Cortex of kidney (tissue), 1 donor: ENCODE results near the gene SH3BP2.

Experiments used
- DNase-seq: peaks from one replicate; lab custom pipeline; 2025; lab: John Stamatoyannopoulos, UW

SH3BP2 gene

DNA sequence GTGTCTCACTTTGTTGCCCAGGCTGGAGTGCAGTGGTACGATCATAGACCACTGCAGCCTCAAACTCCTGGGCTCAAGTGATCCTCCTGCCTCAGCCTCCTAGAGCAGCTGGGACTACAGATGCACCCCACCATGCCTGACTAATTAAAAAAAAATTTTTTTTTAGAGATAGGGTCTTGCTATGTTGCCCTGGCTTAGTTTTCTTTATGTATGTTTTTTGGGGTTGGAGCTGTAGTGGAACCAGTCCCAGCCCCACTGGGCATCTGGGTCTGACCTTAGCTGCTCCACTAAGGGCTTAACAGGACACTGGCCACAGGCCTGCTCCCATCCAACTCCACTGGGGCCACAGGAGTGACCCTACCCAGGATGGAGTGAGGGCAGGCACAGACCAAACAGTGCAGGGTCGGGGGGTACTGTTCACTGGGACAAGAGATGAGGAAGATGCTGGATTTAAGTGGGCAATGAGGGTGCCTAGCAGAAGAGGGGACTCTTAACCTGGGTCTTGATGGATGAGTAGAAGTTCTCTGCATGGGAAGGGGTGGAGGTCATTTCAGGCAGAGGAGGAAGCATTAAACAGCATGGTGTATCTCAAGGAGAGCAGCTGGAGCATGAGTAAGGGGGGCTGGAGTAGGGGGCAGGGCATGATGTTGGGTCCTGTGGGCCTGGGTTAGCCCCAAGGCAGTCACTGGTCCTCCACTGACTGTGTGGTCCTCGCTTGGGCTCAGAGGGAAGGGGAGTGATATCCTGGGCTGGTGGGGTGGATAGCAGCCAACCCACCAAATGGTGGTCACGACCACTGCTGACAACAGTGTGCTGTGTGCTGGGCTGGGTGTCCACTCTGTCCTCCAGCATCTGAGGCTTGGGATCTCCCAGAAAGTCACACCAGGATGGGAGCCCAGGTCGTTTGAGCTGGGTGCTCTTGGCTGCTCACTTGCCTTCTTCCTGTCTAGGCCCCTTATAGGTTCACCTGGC, 26.6 kb downstream of the SH3BP2 start:
- DNase-seq = no peak

DNA sequence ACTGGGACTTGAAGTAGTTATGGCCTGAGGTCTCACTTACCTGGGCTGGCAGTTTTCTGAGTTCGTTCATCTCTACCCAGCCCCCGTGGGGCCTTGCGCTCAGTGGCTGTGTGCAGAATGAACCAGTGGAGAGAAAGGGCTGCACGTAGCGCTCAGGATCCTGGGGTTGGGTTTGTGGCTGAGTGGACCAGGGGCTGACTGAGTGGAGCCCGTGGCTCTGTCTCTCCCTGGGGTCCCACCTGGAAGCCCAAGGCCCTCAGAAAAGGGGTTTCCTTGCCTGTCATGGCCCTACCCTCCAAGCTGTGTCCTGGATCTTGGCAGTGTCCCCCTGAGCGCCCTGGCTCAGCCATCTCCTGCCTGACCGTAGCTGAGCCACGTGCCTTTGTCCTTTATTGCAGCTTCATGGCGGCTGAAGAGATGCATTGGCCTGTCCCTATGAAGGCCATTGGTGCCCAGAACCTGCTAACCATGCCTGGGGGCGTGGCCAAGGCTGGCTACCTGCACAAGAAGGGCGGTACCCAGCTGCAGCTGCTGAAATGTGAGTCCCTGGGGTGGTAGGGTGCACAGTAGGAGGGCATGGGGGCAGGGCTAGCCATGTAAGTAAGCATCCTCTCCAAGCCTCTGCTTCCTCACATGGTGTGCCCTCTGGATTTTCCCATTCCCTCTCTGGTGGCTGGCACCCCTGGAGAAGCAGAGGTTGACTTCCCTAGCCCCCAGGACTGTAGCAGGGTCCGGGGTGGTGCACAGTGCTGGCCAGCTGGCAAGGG, 27.5 kb downstream of the SH3BP2 start:
- DNase-seq = no peak

GRCh38 chr4:2822461-2823300, 29.8 kb downstream of the SH3BP2 start:
- no peak for DNase-seq

- DNase-seq = no peak
Measured at GRCh38 chr4:2823301-2823670, 30.4 kb downstream of the SH3BP2 start.

- DNase-seq = no peak
Measured at GRCh38 chr4:2823671-2824328, 30.9 kb downstream of the SH3BP2 start.

DNA sequence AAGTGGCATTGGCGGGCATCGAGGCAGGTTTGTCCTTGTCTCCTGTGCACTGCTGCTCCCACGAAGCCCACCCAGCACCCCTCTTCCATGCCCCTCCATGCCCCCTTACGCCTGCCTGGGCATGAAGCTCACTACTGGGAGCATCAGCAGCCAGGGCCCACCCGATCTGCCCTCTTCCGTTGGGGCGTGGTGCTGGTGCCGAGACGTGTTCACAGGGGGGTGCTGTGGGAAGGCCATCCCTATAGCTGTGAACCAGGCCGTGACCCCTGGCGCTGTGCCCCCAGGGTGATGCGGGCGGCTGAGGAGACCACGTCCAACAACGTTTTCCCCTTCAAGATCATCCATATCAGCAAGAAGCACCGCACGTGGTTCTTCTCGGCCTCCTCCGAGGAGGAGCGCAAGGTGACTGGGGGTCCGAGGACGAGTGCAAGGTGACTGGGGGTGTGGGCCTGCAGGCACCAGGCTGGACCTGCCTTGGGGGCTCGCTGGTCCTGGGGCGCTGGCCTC, 31.5 kb downstream of the SH3BP2 start:
- no peak for DNase-seq

DNA sequence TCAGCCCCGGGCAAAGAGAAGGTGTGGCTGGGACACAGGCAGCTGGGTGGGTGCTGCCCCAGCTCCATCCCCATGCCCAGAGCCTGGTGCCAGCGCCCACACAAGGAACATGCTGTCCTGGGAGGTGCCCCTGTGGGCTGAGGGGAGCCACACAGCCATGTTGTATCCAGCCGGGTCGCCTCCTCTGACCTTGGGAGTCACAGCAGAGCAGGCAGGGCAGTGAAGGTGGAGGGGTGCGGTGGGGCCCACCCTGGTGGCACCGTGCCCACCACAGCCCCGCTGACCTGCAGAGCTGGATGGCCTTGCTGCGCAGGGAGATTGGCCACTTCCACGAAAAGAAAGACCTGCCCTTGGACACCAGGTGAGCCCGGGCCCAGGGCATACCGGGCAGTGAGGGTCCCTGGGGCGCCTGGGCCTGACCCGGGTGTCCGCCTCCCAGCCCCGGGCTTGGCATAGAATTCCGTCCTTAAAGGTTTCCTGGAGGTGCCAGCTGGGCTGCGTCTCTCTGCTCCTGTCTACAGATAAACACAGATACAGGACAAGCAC, 32.0 kb downstream of the SH3BP2 start:
- DNase-seq = no peak

DNA sequence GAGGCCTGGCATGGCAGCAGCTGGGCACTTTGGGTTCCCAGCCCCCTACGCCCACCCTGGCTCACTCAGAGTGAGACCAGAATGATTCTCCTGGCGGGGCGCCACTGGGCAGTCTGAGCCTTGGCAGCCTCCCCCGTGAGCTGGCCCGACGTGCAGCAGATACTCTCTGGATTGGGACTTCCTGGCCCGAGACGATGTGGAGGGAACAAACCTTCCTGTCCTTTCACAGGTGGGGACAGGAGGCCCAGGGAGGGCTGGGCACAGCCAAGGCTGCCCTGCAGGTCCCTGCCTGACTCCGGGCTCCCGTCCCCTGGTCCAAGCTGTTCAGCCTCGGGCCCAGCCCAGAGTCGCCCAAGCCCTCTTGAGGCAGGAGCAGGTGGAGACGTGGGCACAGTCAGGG, 32.9 kb downstream of the SH3BP2 start:
- no peak for DNase-seq

DNA sequence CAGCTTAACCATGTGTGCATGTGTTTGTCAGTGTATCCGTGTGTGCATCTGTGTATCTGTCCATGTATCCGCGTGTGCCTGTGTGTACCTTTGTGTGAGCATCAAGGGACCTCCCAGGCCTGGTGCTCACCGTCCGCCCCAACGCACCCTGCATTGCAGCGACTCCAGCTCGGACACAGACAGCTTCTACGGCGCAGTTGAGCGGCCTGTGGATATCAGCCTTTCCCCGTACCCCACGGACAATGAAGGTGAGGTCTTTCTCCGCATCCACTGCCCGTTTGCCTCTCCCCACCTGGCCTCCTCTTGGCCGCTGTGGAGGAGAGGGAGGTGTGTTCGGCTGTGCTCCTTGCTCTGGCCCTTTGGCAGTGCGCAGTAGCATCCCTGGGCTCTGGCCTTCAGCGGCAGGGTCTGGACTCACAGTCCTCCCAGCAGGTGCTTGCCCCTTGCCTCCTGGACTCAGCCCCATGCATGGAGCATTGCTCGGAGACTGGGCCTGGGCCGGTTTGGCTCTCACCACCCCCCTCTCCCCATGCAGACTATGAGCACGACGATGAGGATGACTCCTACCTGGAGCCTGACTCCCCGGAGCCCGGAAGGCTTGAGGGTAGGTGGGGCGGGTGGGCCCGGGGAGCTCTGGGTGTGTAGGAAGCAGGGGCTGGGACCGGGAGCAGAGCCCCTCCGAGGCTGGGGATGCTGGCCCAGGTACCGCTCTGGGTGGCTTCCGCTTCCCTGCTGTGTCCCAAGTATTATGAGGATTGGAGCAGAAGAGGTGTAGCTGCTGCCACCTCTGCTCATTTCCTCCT, 34.4 kb downstream of the SH3BP2 start:
- no peak for DNase-seq

GRCh38 chr4:2827874-2828751, 35.2 kb downstream of the SH3BP2 start:
- no peak for DNase-seq

- DNase-seq = no peak
Measured at GRCh38 chr4:2828758-2829181, 35.9 kb downstream of the SH3BP2 start.

DNA sequence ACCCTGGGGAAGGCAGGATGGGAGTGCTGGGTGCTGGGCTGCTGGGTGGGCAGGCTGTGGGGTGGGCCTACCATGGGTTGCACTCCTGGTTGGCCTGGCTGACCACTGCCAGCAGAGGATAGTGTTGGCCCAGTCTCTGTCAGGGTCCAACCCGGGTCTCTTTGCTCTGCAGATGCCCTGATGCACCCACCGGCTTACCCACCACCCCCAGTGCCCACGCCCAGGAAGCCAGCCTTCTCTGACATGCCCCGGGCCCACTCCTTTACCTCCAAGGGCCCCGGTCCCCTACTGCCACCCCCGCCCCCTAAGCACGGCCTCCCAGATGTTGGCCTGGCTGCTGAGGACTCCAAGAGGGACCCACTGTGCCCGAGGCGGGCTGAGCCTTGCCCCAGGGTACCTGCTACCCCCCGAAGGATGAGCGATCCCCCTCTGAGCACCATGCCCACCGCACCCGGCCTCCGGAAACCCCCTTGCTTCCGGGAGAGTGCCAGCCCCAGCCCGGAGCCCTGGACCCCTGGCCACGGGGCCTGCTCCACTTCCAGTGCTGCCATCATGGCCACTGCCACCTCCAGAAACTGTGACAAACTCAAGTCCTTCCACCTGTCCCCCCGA, 36.5 kb downstream of the SH3BP2 start:
- no peak for DNase-seq

DNA sequence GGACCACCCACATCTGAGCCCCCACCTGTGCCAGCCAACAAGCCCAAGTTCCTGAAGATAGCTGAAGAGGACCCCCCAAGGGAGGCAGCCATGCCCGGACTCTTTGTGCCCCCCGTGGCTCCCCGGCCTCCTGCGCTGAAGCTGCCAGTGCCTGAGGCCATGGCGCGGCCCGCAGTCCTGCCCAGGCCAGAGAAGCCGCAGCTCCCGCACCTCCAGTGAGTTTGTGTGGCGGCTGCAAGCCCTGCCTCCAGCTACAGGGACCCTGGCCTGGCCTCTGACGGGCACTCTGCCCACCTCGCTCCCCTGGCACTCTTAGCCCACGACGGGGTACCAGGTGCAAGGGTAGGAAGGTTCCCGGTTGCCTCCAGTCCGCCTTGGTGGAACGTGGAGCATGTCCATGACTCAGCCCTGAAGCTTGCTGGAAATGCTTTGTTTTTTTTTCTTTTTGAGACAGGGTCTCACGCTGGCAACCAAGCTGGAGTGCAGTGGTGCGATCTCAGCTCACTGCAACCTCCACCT, 37.1 kb downstream of the SH3BP2 start:
- no peak for DNase-seq

DNA sequence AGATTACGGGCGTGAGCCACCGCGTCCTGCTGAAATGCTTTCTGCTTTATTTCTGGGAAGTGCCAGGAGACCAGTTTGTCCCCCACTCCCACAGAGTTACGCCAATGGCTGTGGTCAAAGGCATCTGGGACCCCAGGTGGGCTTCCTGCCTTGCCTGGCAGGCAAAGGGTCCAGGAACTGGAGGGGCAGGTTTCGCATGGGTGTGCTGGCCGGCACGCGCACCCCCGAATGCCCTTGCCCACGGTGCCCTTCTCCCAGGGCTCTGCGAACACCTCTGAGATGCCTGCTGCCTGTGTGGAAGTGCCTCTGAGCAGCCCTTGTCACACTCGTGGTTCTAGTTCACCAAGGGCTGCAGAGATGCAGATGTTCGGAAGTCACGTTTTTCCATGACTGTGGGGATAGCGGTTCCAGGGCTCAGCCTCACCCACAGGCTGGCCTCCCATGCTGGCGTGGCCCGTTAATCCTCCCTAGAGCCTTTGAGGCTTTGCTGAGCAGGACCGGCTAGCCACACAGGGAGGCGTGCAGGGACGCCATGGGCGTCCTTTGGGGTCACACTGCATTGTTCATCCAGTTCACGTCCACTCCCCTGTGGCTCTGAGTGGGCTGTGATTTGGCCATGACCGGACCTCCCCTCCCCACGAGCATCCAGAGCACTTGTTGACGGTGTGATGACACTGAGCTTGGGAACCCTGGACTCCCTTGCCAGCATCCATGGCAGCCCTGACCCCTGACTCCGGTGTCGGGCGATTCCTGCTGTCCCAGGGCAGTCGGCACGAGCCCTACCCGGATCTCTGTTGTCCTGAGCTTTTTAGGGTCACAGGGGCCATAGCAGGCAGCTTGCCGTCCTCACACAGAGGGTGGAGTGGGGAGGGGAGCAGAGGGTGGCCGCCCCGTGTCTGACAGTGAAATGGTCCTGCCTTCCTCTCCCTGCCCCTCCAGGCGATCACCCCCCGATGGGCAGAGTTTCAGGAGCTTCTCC, 38.0 kb downstream of the SH3BP2 start:
- DNase-seq = no peak

GRCh38 chr4:2831611-2832308, 38.9 kb downstream of the SH3BP2 start:
- no peak for DNase-seq

DNA sequence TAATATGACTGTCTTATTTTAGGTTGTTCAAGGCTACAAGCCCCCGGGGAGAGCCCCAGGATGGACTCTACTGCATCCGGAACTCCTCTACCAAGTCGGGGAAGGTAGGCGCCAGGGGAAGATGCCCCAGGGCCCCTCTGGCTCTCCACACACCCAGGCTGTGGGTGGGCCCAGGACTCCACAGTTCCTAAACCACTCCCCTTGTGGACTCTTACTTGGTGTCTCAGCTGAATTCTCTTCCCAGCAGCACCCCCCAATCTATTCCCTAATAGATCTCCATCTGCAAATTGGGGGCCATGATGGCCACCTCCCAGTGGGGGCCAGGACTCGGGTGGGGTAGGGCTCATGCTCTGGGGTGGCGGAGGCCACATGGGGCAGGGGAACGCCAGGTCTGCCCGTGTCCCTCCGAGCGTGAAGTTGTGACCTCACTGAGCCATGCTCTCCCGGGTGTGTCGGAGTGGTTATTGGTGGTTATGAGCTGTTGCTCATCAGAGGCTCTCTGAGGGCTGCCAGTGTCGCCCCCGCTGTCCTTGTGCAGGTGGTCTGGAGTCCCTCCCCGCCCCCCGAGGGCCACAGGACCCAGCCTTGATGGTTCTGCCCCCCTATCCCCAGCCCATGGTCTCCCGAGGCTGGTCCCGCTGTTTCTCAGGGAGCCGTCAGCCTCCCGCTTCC, 39.6 kb downstream of the SH3BP2 start:
- no peak for DNase-seq
